ENCODE measurements around the gene TMEM120B. TPM values are rescaled to one million over a fixed set of nuclear protein-coding genes. Genes with fewer than 3 reads are reported as not detected.

TMEM120B gene
- total and polyA plus RNA-seq, 4 donors: 3.9 to 17.7 (median 8.1) TPM

GRCh38 chr12:121823727-121824115 lies 111.2 kb downstream of the TMEM120B start:
- no peaks in the 10 kb centered on the region for H3K4me1 ChIP-seq (ENCODE audit: control insufficient read depth in 5 of 5, insufficient read depth in 5 of 5, low read length in 5 of 5)
- peaks cover 12 to 74% (median 35%) of the 10 kb centered on the region in 4 donors for H3K36me3 ChIP-seq (ENCODE audit: control insufficient read depth in 4 of 4, insufficient read depth in 4 of 4, low read length in 4 of 4)
- no peak for ATAC-seq (ENCODE audit: insufficient read depth, low FRiP score)
- 85 to 86% methylated on average over 12 of the region's 12 CpGs for WGBS, 2 donors
- H3K4me3 ChIP-seq: no peak overlapping the region
- no peak for DNase-seq
- H3K27me3 ChIP-seq (ENCODE audit: control insufficient read depth in 3 of 3, insufficient read depth in 3 of 3, low read length in 2 of 3): no peaks in the 10 kb centered on the region
- no peak overlapping the region for H3K27ac ChIP-seq (ENCODE audit: low read depth in 1 of 2, low read length in 1 of 2)
- H3K9me3 ChIP-seq (ENCODE audit: control insufficient read depth in 4 of 4, insufficient read depth in 3 of 4, low read length in 3 of 4): no peaks in the 10 kb centered on the region
- no peak for TF ChIP-seq CTCF (IDR thresholded peaks at IDR 0.05; ENCODE audit: control extremely low read depth, extremely low read depth)
- no peak overlapping the region for H3K9ac ChIP-seq (ENCODE audit: insufficient read depth in 1 of 2, low read length in 2 of 2)

- Histone ChIP-seq H3K9ac (ENCODE audit: insufficient read depth in 1 of 2, low read length in 2 of 2) (no peak overlapping the region), H3K4me1 (ENCODE audit: control insufficient read depth in 5 of 5, insufficient read depth in 5 of 5, low read length in 5 of 5) (no peaks in the 10 kb centered on the region), H3K27me3 (ENCODE audit: control insufficient read depth in 3 of 3, insufficient read depth in 3 of 3, low read length in 2 of 3) (no peaks in the 10 kb centered on the region), H3K4me3 (no peak overlapping the region), H3K36me3 (ENCODE audit: control insufficient read depth in 4 of 4, insufficient read depth in 4 of 4, low read length in 4 of 4) (peaks cover 15 to 74% (median 38%) of the 10 kb centered on the region in 4 donors), H3K9me3 (ENCODE audit: control insufficient read depth in 4 of 4, insufficient read depth in 3 of 4, low read length in 3 of 4) (no peaks in the 10 kb centered on the region), H3K27ac (ENCODE audit: low read depth in 1 of 2, low read length in 1 of 2) (no peak overlapping the region)
- DNase-seq: no peak
- 91 to 92% methylated on average over 18 of the region's 18 CpGs for WGBS, 2 donors
- ATAC-seq (ENCODE audit: insufficient read depth, low FRiP score): no peak
- no peak for TF ChIP-seq CTCF (IDR thresholded peaks at IDR 0.05; ENCODE audit: control extremely low read depth, extremely low read depth)
Observed at GRCh38 chr12:121825041-121825523, 112.5 kb downstream of the TMEM120B start.

- no peak overlapping the region for H3K9ac ChIP-seq (ENCODE audit: insufficient read depth in 1 of 2, low read length in 2 of 2)
- H3K4me3 ChIP-seq: no peak overlapping the region
- ATAC-seq (ENCODE audit: insufficient read depth, low FRiP score) (no peak), DNase-seq (no peak)
- H3K9me3 ChIP-seq (ENCODE audit: control insufficient read depth in 4 of 4, insufficient read depth in 3 of 4, low read length in 3 of 4): no peaks in the 10 kb centered on the region
- H3K27ac ChIP-seq (ENCODE audit: low read depth in 1 of 2, low read length in 1 of 2): no peak overlapping the region
- WGBS, 2 donors: 83 to 90% methylated on average over 18 of the region's 18 CpGs
- H3K36me3 ChIP-seq (ENCODE audit: control insufficient read depth in 4 of 4, insufficient read depth in 4 of 4, low read length in 4 of 4): peaks cover 17 to 73% (median 34%) of the 10 kb centered on the region in 4 donors
- no peaks in the 10 kb centered on the region for H3K27me3 ChIP-seq (ENCODE audit: control insufficient read depth in 3 of 3, insufficient read depth in 3 of 3, low read length in 2 of 3)
- TF ChIP-seq CTCF (IDR thresholded peaks at IDR 0.05; ENCODE audit: control extremely low read depth, extremely low read depth): no peak
- no peaks in the 10 kb centered on the region for H3K4me1 ChIP-seq (ENCODE audit: control insufficient read depth in 5 of 5, insufficient read depth in 5 of 5, low read length in 5 of 5)
Observed at GRCh38 chr12:121826318-121827150, 114.0 kb downstream of the TMEM120B start.
